ENCODE measurements around the gene PPP1R7.
A peak's percentile ranks its signal among the peaks of the same experiment; 100 is the strongest.

The PPP1R7 gene

DNA sequence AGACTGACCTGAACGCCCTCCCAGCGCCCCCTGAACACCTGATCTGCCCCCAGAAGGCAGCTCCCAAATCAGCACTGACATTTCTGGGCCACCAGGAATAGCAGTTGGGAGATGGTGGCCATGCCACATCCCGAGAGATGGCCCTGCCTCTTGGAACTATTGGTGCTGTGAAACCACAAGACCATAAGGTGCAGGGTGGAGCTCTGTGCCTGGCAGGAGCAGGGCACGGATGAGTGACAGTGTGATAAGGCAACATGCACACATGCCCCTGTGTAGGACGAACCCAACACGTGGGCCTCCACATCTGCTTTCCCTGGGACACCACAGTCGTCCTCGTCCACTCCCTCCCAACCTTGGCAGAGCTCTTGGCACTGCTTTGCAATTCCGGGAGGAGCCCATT is 65.2 kb downstream of the PPP1R7 start:
- no peak overlapping the region for H3K4me3 ChIP-seq (ENCODE audit: low read depth, low read length)
- TF ChIP-seq, protein P1, sequence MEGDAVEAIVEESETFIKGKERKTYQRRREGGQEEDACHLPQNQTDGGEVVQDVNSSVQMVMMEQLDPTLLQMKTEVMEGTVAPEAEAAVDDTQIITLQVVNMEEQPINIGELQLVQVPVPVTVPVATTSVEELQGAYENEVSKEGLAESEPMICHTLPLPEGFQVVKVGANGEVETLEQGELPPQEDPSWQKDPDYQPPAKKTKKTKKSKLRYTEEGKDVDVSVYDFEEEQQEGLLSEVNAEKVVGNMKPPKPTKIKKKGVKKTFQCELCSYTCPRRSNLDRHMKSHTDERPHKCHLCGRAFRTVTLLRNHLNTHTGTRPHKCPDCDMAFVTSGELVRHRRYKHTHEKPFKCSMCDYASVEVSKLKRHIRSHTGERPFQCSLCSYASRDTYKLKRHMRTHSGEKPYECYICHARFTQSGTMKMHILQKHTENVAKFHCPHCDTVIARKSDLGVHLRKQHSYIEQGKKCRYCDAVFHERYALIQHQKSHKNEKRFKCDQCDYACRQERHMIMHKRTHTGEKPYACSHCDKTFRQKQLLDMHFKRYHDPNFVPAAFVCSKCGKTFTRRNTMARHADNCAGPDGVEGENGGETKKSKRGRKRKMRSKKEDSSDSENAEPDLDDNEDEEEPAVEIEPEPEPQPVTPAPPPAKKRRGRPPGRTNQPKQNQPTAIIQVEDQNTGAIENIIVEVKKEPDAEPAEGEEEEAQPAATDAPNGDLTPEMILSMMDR (IDR thresholded peaks at IDR 0.05; ENCODE audit: low read depth, low read length), result no peak

DNA sequence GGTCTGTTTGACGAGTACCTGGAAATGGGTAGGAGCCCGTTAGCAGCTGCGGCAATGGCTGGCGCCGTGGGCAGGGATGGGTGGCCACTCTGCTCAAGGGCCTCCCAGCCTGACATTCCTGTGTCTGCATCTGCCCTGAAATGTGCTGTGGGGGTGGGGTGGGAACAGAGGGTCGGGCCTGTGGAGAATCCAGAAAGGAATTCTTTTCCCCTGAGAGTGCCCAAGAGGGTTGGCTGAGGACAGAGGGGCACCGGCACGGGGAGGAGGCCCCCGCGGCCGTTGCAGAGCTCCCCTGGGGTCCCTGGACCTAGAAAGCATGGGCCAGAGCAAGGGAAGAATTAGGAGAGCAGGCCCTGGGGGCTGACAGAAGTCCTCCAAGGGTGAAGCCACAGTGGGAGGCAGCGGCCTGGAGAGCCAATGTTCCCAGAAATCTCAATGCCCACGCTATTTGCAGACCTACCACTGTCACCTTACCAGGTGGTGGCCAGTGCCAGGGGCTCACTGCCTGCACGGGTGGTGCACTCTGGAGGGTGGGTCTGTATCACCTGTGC is 66.0 kb downstream of the PPP1R7 start:
- TF ChIP-seq, protein P1 (IDR thresholded peaks at IDR 0.05; ENCODE audit: low read depth, low read length), result no peak
- H3K4me3 ChIP-seq (ENCODE audit: low read depth, low read length), result no peak overlapping the region

DNA sequence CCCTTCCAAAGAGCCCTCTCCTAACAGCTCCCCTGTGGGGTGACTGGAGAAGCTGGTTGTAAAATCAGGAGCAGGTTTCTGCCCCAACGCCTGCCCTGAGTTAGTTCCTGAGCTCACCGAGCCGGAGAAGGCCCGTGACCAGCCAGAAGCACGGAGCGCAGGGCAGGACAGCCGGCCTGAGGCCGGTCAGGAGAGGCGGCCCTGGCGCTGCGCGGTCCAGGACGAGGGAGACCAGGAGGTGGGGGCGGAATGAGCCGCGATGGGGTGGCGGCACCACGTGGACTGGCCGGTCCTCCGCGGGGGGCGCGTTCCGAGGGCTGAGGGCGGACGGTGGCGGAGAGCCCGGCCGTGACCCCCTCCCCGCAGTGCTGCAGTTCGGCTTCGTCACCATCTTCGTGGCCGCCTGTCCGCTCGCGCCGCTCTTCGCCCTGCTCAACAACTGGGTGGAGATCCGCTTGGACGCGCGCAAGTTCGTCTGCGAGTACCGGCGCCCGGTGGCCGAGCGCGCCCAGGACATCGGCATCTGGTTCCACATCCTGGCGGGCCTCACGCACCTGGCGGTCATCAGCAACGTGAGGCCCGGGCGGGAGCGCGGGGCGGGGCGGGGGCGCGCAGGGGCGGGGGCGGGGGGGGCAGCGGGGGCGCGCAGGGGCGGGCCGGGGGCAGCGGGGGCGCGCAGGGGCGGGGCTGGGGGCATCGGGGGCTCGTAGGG is 67.2 kb downstream of the PPP1R7 start:
- H3K4me3 ChIP-seq (ENCODE audit: low read depth, low read length), result peak overlapping the region; percentile 43
- TF ChIP-seq, protein P1 (IDR thresholded peaks at IDR 0.05; ENCODE audit: low read depth, low read length), result no peak

DNA sequence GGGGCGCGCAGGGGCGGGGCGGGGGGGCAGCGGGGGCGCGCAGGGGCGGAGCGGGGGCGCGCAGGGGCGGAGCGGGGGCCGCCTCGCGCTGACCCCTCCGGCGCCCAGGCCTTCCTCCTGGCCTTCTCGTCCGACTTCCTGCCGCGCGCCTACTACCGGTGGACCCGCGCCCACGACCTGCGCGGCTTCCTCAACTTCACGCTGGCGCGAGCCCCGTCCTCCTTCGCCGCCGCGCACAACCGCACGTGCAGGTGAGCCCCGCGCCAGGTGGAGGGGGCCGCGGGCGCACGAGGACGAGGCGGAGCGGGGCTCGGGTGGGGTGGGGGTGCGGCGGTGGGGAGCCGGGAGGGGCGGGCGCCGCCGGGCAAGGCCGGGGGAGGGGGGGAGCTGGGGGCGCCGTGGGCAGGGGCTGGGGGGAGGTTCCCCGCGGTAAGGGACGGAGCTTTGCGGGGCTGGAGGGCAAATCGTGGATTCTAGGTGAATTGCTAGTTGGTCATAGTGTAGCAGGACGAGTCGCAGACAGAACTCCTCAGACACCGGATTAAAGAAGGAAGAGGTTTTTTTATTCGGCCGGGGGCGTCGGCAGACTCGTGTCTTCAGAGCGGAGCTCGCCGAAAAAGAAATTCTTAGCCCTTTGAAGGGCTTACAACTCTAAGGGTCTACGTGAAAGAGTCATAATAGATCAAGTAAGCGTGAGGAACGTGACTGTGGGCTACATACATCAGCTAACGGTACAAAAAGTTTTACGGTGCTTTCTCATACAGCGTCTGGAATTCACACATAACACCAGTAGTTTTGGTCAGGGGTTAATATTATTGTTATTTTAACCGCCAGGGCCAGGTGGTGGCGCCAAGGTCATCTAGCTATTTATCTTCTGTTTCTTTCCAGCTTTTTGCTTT is 68.1 kb downstream of the PPP1R7 start:
- TF ChIP-seq, protein P1 (IDR thresholded peaks at IDR 0.05; ENCODE audit: low read depth, low read length), result no peak
- peak overlapping the region; percentile 62 for H3K4me3 ChIP-seq (ENCODE audit: low read depth, low read length)

DNA sequence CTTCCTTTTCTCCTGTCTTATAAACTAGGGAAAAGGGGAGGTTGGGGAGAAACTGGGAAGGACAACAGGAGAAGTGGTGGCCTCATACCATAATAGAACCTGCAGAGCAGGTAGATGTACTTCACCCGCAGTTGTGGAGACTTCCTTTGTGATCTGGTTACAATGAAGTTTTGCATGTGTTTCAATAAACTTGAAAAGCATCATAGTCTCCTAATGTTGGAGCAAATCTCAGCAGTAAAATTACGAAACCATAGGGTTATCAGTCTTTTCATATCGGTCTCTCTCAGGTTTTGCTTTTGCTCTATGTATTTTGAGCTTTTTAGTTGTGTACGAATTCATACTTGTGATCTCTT is 68.7 kb downstream of the PPP1R7 start:
- TF ChIP-seq, protein P1 (IDR thresholded peaks at IDR 0.05; ENCODE audit: low read depth, low read length), result no peak
- H3K4me3 ChIP-seq (ENCODE audit: low read depth, low read length), result peak overlapping the region; percentile 62

DNA sequence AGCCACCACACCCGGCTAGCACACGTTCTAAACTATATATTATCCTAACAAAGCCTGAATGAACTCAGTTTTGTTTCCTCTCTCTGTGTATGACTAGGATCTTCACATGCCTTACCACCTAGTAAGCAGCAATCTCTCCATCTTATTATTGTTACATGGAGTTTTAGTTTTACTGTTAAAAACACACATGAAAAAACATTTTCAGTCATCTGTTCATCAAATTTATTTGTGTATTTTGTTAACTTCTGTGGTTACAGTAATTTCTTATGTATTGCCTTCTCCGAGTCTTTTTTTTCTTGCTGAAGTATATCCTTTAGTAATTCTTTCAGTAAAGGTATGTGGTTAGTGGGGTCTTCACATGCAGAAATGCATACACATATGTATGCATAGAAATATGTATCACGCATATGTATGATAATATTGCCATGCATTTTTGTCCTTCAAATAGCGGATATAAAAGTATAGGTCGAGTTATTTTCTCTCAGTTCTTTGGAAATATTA is 69.6 kb downstream of the PPP1R7 start:
- no peak overlapping the region for H3K4me3 ChIP-seq (ENCODE audit: low read depth, low read length)
- TF ChIP-seq, protein P1 (IDR thresholded peaks at IDR 0.05; ENCODE audit: low read depth, low read length), result no peak
